ENCODE data around the gene RGMA. TPM values are rescaled to one million over a fixed set of nuclear protein-coding genes. Genes with fewer than 3 reads are reported as not detected.
A peak's percentile ranks its signal among the peaks of the same experiment; 100 is the strongest.
"Not testable (repeated sequence)": the region's sequence is repeated elsewhere in the genome, so short reads cannot be mapped to it uniquely, and the experiment has no call there.

Gene RGMA
- total and polyA plus RNA-seq, 12 donors: 0.28 to 9.0 (median 3.3) TPM

DNA sequence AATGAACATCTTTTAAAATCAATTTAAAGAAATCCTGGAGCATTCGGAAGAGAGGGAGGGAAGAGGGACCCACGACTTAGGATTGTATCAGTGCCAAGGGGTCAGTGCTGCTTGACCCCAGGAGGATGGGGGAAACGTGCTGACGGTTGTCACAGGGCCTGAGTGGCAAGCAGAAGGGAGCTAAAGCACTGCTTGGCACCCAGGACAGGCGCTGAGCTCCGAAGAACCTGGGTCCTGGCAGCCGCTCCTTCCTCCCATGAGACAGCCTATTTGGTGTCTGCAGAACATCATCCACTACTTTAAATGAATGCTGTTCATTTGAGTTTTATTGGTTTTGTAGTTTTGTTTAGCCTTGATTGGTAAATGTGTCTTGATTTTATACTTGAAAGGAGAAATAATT, 54.5 kb downstream of the RGMA start:
- DNase-seq: no peak
- peaks cover 6 to 10% of the 10 kb centered on the region in 2 donors for H3K4me1 ChIP-seq (replicated peaks in 1 of 2)
- 75 to 94% (median 87%) methylated on average over 7 of the region's 7 CpGs for WGBS, 4 donors
- no peak overlapping the region for H3K4me3 ChIP-seq
- no peaks in the 10 kb centered on the region for H3K36me3 ChIP-seq (replicated peaks in 1 of 2)
- no peaks in the 10 kb centered on the region for H3K9me3 ChIP-seq (replicated peaks in 1 of 3)
- H3K27ac ChIP-seq: no peak overlapping the region
- TF ChIP-seq POLR2A (IDR thresholded peaks at IDR 0.05): no peak
- TF ChIP-seq, protein P1, sequence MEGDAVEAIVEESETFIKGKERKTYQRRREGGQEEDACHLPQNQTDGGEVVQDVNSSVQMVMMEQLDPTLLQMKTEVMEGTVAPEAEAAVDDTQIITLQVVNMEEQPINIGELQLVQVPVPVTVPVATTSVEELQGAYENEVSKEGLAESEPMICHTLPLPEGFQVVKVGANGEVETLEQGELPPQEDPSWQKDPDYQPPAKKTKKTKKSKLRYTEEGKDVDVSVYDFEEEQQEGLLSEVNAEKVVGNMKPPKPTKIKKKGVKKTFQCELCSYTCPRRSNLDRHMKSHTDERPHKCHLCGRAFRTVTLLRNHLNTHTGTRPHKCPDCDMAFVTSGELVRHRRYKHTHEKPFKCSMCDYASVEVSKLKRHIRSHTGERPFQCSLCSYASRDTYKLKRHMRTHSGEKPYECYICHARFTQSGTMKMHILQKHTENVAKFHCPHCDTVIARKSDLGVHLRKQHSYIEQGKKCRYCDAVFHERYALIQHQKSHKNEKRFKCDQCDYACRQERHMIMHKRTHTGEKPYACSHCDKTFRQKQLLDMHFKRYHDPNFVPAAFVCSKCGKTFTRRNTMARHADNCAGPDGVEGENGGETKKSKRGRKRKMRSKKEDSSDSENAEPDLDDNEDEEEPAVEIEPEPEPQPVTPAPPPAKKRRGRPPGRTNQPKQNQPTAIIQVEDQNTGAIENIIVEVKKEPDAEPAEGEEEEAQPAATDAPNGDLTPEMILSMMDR (IDR thresholded peaks at IDR 0.05): no peak
- intact Hi-C loops (cut with DNase I): loop anchor here (5.0 to 10.0 kb wide), 3 partner anchors 960 to 1090 kb away; no protein-coding TSS in a partner anchor
- H3K27me3 ChIP-seq: no peaks in the 10 kb centered on the region

GRCh38 chr15:93033434-93034045, 55.5 kb downstream of the RGMA start:
- Histone ChIP-seq H3K4me1 (replicated peaks in 1 of 2) (peaks cover 13 to 19% of the 10 kb centered on the region in 2 donors), H3K9me3 (replicated peaks in 1 of 3) (no peaks in the 10 kb centered on the region), H3K27me3 (no peaks in the 10 kb centered on the region), H3K4me3 (no peak overlapping the region), H3K27ac (no peak overlapping the region), H3K36me3 (replicated peaks in 1 of 2) (no peaks in the 10 kb centered on the region)
- no peak for TF ChIP-seq POLR2A (IDR thresholded peaks at IDR 0.05)
- TF ChIP-seq, protein P1 (IDR thresholded peaks at IDR 0.05): no peak
- 85 to 90% (median 87%) methylated on average over 8 to 14 of the region's 14 CpGs for WGBS, 4 donors
- intact Hi-C loops (cut with DNase I): loop anchor here (5.0 to 10.0 kb wide), 3 partner anchors 961 to 1091 kb away; no protein-coding TSS in a partner anchor
- DNase-seq: no peak

DNA sequence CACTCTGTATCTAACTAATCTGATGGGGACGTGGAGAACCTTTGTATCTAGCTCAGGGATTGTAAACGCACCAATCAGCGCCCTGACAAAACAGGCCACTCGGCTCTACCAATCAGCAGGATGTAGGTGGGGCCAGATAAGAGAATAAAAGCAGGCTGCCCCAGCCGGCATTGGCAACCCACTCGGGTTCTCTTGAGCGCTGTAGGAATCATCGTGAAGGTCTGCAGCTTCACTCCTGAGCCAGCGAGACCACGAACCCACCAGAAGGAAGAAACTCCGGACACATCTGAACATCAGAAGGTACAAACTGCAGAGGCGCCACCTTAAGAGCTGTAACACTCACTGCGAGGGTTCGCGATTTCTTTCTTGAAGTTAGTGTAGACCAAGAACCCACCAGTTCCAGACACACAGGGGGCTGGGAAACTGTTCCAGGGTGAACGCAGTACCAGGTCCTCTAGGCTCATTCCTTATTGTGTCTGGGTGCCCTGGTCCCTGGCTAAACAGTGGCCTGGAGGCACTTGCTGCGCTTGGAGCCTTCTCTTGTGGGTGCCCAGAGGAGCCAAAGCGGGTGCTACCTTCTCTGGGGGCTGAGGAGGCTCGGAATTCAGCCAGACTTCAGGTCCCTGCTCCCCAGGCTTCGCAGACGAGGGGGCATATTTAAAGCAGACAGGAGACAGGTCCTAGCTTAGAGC, 56.4 kb downstream of the RGMA start:
- H3K4me3 ChIP-seq; H3K27me3 ChIP-seq; H3K9me3 ChIP-seq (replicated peaks in 1 of 3); H3K36me3 ChIP-seq (replicated peaks in 1 of 2); H3K27ac ChIP-seq: not testable (repeated sequence)
- whole genome bisulfite sequencing, 4 donors: 89 to 91% (median 91%) methylated on average over 18 to 21 of the region's 21 CpGs
- DNase-seq: peak in 1 of 7 donors; percentile 46
- peaks cover 21 to 28% of the 10 kb centered on the region in 2 donors for H3K4me1 ChIP-seq (replicated peaks in 1 of 2)
- intact Hi-C loops (cut with DNase I): loop anchor here (5.0 to 10.0 kb wide), 3 partner anchors 962 to 1092 kb away; no protein-coding TSS in a partner anchor

GRCh38 chr15:93031557-93032384, 57.2 kb downstream of the RGMA start:
- not testable (repeated sequence) for H3K27ac ChIP-seq; H3K36me3 ChIP-seq (replicated peaks in 1 of 2); H3K27me3 ChIP-seq; H3K4me3 ChIP-seq; H3K9me3 ChIP-seq (replicated peaks in 1 of 3)
- intact Hi-C loops (cut with DNase I): loop anchor here (5.0 to 10.0 kb wide), 3 partner anchors 963 to 1093 kb away; no protein-coding TSS in a partner anchor
- H3K4me1 ChIP-seq (replicated peaks in 1 of 2): peaks cover 24 to 37% of the 10 kb centered on the region in 2 donors
- peak in 1 of 7 donors; percentile 52 for DNase-seq
- 83 to 94% (median 88%) methylated on average over 8 to 44 of the region's 44 CpGs for WGBS, 4 donors

GRCh38 chr15:93031103-93031464, 57.9 kb downstream of the RGMA start:
- TF ChIP-seq POLR2A (IDR thresholded peaks at IDR 0.05): no peak
- TF ChIP-seq, protein P1 (IDR thresholded peaks at IDR 0.05): no peak
- intact Hi-C loops (cut with DNase I): loop anchor here (5.0 to 10.0 kb wide), 3 partner anchors 964 to 1094 kb away; no protein-coding TSS in a partner anchor
- WGBS, 4 donors: 57 to 68% (median 62%) methylated on average over 4 to 9 of the region's 9 CpGs
- Histone ChIP-seq H3K9me3 (replicated peaks in 1 of 3) (no peaks in the 10 kb centered on the region), H3K27ac (no peak overlapping the region), H3K4me3 (no peak overlapping the region), H3K36me3 (replicated peaks in 1 of 2) (peaks cover 0 to 15% of the 10 kb centered on the region in 2 donors), H3K4me1 (replicated peaks in 1 of 2) (peaks cover 24 to 40% of the 10 kb centered on the region in 2 donors), H3K27me3 (no peaks in the 10 kb centered on the region)
- DNase-seq: peak in 1 of 7 donors; percentile 57

Data from adrenal gland (tissue), 12 donors.